Tibial artery (tissue), 4 donors: ENCODE data around the gene FDX1.

Experiments used
- DNase-seq, 2 donors: peaks; one replicate each; pipeline ENCODE4 v3.0.0-alpha.2; 2019
- H3K27ac ChIP-seq, 2 donors: fragments of 200-600 bp; sonication (generic) in 1 of 2; 1 replicate in 1 of 2; 2 replicates in 1 of 2; pipeline ENCODE4 v1.5.1; 2018 to 2019; ENCODE audit warnings: mild to moderate bottlenecking in 1 of 2
- H3K27me3 ChIP-seq, 2 donors: fragments of 200-600 bp; sonication (generic) in 1 of 2; one replicate each; pipeline versions ENCODE4 v1.5.1 to v1.6.0; 2016 to 2019
- H3K36me3 ChIP-seq, 3 donors: fragments of 200-600 bp; sonication (generic) in 2 of 3; one replicate each; pipeline ENCODE4 v1.5.1; 2016 to 2019; ENCODE audit warnings: mild to moderate bottlenecking in 2 of 3
- H3K4me1 ChIP-seq, 4 donors: fragments of 200-600 bp; sonication (generic) in 2 of 4; 1 replicate in 3 of 4; 2 replicates in 1 of 4; pipeline ENCODE4 v1.5.1; 2016 to 2019
- H3K4me3 ChIP-seq, 2 donors: fragments of 200-600 bp; sonication (generic) in 1 of 2; 1 replicate in 1 of 2; 2 replicates in 1 of 2; pipeline ENCODE4 v1.5.1; 2018 to 2019; ENCODE audit warnings: mild to moderate bottlenecking in 2 of 2
- H3K9me3 ChIP-seq, 3 donors: fragments of 200-600 bp; sonication (generic) in 1 of 3; one replicate each; pipeline ENCODE4 v1.5.1; 2016 to 2019
- CTCF ChIP-seq, 2 experiments: fragments of 200-600 bp in 1 of 2; fragments of 450-650 bp in 1 of 2; IDR thresholded peaks; one replicate each; pipeline ENCODE4 v1.5.1; 2017 to 2019; ENCODE audit warnings: antibody characterized with exemption in 2 of 2, mild to moderate bottlenecking in 1 of 2, moderate library complexity in 1 of 2
- intact Hi-C: fragments of 100-400 bp; cut with DNase I; formaldehyde crosslinking; loops from one replicate; pipeline ENCODE4 v1.15.0; 2023; ENCODE audit warnings: low total_unique reads

FDX1 gene

DNA sequence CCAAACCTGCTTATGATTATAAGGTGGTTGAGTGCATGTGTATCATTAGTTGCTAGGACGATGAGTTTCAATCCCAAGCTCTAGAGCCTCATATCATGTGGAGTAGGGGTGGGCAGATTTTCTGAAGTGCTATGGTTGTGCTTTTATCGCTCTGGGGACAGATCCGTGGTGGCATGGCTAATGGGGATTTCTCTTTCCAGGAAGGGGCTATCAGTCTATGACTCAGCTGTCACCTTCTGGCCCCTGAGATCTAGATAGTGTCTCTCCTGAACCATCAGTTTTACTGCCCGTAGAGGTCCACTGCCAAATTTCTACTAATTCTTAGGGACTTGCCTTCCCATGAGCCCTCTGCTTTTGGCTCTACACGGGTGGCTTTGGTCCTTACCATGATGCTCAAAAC, 51.8 kb downstream of the FDX1 start:
- no peak for TF ChIP-seq CTCF (IDR thresholded peaks at IDR 0.05)
- DNase-seq = no peak
- H3K4me3 ChIP-seq = no peak overlapping the region
- no peak overlapping the region for H3K27ac ChIP-seq
- H3K4me1 ChIP-seq = no peaks in the 10 kb centered on the region
- no peaks in the 10 kb centered on the region for H3K27me3 ChIP-seq
- H3K9me3 ChIP-seq = no peaks in the 10 kb centered on the region
- intact Hi-C loops = no loop called here
- H3K36me3 ChIP-seq = no peaks in the 10 kb centered on the region

DNA sequence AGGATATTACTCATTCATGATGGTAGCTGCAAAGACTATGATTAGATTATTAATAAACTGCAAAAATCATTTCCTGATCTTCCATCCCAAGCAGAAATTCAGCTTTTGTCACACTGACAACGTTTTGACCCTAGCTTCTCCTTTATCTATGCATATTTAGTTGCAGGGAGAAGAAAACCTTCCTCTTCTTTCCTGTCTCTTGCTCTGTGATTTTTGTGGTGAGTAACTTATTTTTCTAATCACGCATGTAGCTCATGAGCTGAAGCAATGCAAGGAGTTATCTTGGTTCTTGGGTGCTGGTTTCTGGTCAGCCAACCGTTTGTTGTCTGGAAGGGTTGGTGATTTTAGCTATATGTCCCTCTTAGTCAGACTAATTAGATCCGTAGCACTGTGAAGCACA, 56.4 kb downstream of the FDX1 start:
- no peak overlapping the region for H3K4me3 ChIP-seq
- intact Hi-C loops = no loop called here
- H3K36me3 ChIP-seq = no peaks in the 10 kb centered on the region
- H3K27ac ChIP-seq = no peak overlapping the region
- H3K4me1 ChIP-seq = no peaks in the 10 kb centered on the region
- TF ChIP-seq CTCF (IDR thresholded peaks at IDR 0.05) = no peak
- DNase-seq = no peak
- no peaks in the 10 kb centered on the region for H3K9me3 ChIP-seq
- H3K27me3 ChIP-seq = no peaks in the 10 kb centered on the region

DNA sequence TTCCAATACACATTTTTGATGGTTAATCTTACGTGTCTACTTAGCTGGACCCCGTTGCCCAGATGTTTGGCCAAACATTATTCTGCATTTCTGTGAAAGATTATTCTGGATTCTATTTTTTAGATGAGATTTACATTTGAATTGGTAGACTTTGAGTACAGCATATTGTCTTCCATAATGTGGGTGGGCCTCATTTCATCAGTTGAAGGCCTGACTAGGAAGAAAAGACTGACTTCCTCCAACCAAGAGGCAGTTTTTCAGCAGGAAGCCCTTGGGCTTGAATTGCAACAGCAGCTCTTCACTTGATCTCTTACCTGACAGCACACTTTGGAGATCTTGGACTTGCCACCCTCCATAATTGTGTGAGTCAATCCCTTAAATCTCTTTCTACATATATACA, 58.7 kb downstream of the FDX1 start:
- Histone ChIP-seq H3K4me1 (no peaks in the 10 kb centered on the region), H3K27ac (no peak overlapping the region), H3K9me3 (no peaks in the 10 kb centered on the region), H3K36me3 (no peaks in the 10 kb centered on the region), H3K27me3 (no peaks in the 10 kb centered on the region), H3K4me3 (no peak overlapping the region)
- TF ChIP-seq CTCF (IDR thresholded peaks at IDR 0.05) = no peak
- DNase-seq = no peak
- intact Hi-C loops = no loop called here

- peak; percentile 57 to 69 for DNase-seq
- no peaks in the 10 kb centered on the region for H3K4me1 ChIP-seq
- intact Hi-C loops = no loop called here
- H3K27ac ChIP-seq = no peak overlapping the region
- H3K27me3 ChIP-seq = no peaks in the 10 kb centered on the region
- TF ChIP-seq CTCF (IDR thresholded peaks at IDR 0.05) = no peak
- no peaks in the 10 kb centered on the region for H3K9me3 ChIP-seq
- H3K4me3 ChIP-seq = no peak overlapping the region
- no peaks in the 10 kb centered on the region for H3K36me3 ChIP-seq
Observed at GRCh38 chr11:110490886-110491285, 61.1 kb downstream of the FDX1 start.

- Histone ChIP-seq H3K9me3 (no peaks in the 10 kb centered on the region), H3K36me3 (no peaks in the 10 kb centered on the region), H3K4me1 (no peaks in the 10 kb centered on the region), H3K4me3 (no peak overlapping the region), H3K27ac (no peak overlapping the region), H3K27me3 (no peaks in the 10 kb centered on the region)
- DNase-seq = no peak
- TF ChIP-seq CTCF (IDR thresholded peaks at IDR 0.05) = no peak
- intact Hi-C loops = no loop called here
Observed at GRCh38 chr11:110491577-110492320, 62.0 kb downstream of the FDX1 start.

- Histone ChIP-seq H3K9me3 (no peaks in the 10 kb centered on the region), H3K27ac (no peak overlapping the region), H3K4me1 (no peaks in the 10 kb centered on the region), H3K4me3 (no peak overlapping the region), H3K27me3 (no peaks in the 10 kb centered on the region), H3K36me3 (no peaks in the 10 kb centered on the region)
- TF ChIP-seq CTCF (IDR thresholded peaks at IDR 0.05) = no peak
- DNase-seq = no peak
- intact Hi-C loops = no loop called here
Observed at GRCh38 chr11:110492321-110492685, 62.6 kb downstream of the FDX1 start.
